ENCODE results near the gene CHST6. TPM values are rescaled to one million over a fixed set of nuclear protein-coding genes. Genes with fewer than 3 reads are reported as not detected.
"Not testable (repeated sequence)": the region's sequence is repeated elsewhere in the genome, so short reads cannot be mapped to it uniquely, and the experiment has no call there.

The CHST6 gene
- total RNA-seq, 1 donor from 2014 or later, result 4.4 TPM

DNA sequence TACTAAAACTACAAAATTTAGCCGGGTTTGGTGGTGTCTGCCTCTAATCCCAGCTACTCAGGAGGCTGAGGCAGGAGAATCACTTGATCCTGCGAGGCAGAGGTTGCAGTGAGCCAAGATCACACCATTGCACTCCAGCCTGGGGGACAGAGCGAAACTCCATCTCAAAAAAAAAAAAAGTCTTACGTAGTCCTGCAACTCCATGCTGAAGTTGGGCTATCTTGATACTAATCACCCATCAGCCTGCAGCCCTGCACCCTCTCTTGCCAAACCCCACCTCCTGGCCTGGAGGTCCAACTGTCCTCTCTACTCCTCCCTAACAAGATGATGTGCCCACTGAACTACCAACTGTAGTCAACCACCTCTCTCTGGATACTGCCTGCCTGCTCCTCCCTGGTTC is 35.5 kb downstream of the CHST6 start:
- TF ChIP-seq, protein P1, sequence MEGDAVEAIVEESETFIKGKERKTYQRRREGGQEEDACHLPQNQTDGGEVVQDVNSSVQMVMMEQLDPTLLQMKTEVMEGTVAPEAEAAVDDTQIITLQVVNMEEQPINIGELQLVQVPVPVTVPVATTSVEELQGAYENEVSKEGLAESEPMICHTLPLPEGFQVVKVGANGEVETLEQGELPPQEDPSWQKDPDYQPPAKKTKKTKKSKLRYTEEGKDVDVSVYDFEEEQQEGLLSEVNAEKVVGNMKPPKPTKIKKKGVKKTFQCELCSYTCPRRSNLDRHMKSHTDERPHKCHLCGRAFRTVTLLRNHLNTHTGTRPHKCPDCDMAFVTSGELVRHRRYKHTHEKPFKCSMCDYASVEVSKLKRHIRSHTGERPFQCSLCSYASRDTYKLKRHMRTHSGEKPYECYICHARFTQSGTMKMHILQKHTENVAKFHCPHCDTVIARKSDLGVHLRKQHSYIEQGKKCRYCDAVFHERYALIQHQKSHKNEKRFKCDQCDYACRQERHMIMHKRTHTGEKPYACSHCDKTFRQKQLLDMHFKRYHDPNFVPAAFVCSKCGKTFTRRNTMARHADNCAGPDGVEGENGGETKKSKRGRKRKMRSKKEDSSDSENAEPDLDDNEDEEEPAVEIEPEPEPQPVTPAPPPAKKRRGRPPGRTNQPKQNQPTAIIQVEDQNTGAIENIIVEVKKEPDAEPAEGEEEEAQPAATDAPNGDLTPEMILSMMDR (IDR thresholded peaks at IDR 0.05), result no peak

DNA sequence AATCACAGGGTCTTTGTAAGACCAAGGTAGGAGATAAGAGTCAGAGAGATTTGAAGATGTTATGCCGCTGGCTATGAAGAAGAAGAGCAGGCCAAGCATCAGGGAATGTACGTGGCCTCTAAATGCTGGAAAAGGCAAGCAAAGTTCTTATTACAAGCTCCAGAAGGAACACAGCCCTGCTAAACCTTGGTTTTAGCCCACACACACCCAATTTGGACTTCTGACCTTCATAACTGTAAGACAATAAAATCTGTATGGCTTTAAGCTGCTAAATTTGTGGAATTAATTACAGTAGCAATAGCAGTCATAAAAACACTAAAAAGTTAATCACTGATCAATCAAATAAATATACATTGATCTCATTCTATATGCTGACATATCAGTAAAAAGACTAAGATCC is 36.8 kb downstream of the CHST6 start:
- Histone ChIP-seq H3K4me3 (no peak overlapping the region), H3K9me3 (no peaks in the 10 kb centered on the region), H3K27me3 (no peaks in the 10 kb centered on the region), H3K36me3 (no peaks in the 10 kb centered on the region), H3K27ac (no peak overlapping the region), H3K4me1 (peaks cover 0 to 7% of the 10 kb centered on the region in 2 donors)
- DNase-seq (ENCODE audit: low spot score in 2 of 2), result no peak
- TF ChIP-seq, protein P1 (IDR thresholded peaks at IDR 0.05), result no peak
- intact Hi-C loops (cut with DNase I), result no loop called here

More for the DNA sequence above, 35.5 kb downstream of the CHST6 start:
- Histone ChIP-seq H3K4me3 (no peak overlapping the region), H3K36me3 (no peaks in the 10 kb centered on the region), H3K4me1 (peaks cover 0 to 7% of the 10 kb centered on the region in 2 donors), H3K27me3 (no peaks in the 10 kb centered on the region), H3K27ac (no peak overlapping the region), H3K9me3 (no peaks in the 10 kb centered on the region)
- no peak for DNase-seq (ENCODE audit: low spot score in 2 of 2)
- intact Hi-C loops (cut with DNase I), result loop anchor here (5.0 kb wide), 1 partner anchor 98 kb away; the partner anchor contains the start of gene TMEM231

DNA sequence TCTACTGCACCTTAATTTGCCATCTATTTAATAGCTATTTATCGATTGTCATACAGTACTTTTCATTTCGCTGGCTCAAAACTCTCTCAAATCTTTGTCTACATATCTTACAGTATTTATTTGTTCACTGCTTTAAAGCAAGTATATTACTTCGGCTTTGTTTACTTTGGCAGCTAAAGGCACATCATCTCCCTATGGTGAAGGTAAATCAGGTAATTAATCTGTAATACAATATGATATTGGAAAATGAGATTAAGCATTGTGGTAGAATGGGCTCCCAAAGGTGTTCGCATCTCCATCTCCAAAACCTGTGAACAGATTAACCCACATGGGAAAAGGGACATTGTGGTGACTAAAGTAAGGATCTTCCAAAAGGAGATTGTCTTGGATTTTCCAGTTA is 37.2 kb downstream of the CHST6 start:
- Histone ChIP-seq H3K36me3 (no peaks in the 10 kb centered on the region), H3K4me1 (peaks cover 0 to 7% of the 10 kb centered on the region in 2 donors), H3K27me3 (no peaks in the 10 kb centered on the region), H3K9me3 (no peaks in the 10 kb centered on the region), H3K4me3 (no peak overlapping the region), H3K27ac (no peak overlapping the region)
- TF ChIP-seq, protein P1 (IDR thresholded peaks at IDR 0.05), result no peak
- intact Hi-C loops (cut with DNase I), result no loop called here
- DNase-seq (ENCODE audit: low spot score in 2 of 2), result no peak

DNA sequence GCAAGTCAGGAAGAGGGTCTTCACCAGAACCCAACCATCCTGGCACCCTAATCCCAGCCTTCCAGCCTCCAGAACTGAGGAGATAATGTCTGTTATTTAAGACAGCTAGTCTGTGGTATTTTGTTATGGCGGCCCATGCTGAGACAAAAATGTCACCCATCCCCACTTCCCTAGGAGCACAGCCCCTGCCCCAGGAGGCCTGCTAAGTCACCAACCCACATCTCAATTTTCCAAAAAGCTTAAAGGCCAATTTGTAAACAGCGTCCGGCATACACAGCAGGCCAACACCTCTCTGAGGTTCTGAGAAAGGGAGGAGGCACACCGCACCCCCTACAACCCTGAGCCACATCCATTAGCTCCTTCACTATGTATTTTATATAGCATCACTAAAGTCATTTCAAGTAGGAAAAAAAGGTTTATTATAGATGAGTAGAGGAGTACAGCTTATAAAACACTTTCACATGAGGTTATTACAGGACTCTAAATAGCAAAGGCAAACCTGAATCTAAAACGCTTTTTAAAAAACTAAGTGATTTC is 37.7 kb downstream of the CHST6 start:
- no peak for DNase-seq (ENCODE audit: low spot score in 2 of 2)
- TF ChIP-seq, protein P1 (IDR thresholded peaks at IDR 0.05), result no peak
- Histone ChIP-seq H3K9me3 (no peaks in the 10 kb centered on the region), H3K27ac (no peak overlapping the region), H3K4me1 (peaks cover 0 to 7% of the 10 kb centered on the region in 2 donors), H3K36me3 (no peaks in the 10 kb centered on the region), H3K4me3 (no peak overlapping the region), H3K27me3 (no peaks in the 10 kb centered on the region)
- intact Hi-C loops (cut with DNase I), result no loop called here

DNA sequence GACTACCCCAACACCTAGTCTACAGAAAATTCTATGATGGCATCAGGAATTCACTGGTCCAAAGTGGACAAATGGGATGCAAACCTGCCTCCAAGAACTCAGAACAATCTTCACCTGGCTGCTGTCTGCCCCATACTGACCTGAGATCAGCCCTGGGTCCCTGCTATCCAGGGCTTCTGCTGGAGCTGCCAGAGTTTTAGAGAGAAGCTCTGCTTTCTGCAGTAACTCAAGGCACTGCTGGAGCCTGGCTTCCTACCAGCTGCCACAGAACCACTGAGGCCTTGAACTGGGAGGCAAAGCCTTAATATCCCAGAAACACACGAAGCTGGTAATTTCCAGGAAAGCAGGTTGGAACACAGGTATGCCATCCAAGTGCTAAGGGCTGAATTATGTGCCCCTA is 38.3 kb downstream of the CHST6 start:
- no peak for DNase-seq (ENCODE audit: low spot score in 2 of 2)
- intact Hi-C loops (cut with DNase I), result no loop called here
- TF ChIP-seq, protein P1 (IDR thresholded peaks at IDR 0.05), result no peak
- Histone ChIP-seq H3K27ac (no peak overlapping the region), H3K4me1 (peaks cover 0 to 3% of the 10 kb centered on the region in 2 donors), H3K36me3 (no peaks in the 10 kb centered on the region), H3K9me3 (no peaks in the 10 kb centered on the region), H3K27me3 (no peaks in the 10 kb centered on the region), H3K4me3 (no peak overlapping the region)

DNA sequence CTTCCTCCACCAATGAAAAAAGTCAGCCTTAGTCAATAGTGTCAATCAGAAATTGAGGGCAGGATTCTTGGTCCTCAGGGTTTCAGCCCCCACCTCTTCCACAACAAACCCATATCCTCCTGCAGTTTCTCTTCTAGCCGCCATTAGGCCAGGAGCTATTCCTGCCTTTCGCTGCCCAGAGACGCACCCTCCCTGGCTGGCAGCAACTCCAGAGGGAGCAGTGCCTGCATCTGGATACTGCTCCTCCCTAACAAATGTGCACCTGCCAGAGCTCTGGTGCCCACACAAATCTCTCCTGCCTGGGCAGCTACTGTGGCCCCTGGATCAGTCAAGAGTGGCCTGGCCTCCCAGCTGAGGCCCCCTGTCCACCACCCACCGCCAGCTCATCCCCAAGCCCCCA is 38.8 kb downstream of the CHST6 start:
- intact Hi-C loops (cut with DNase I); H3K27me3 ChIP-seq: not testable (repeated sequence)

More for the DNA sequence above, 38.8 kb downstream of the CHST6 start:
- not testable (repeated sequence) for H3K4me1 ChIP-seq; H3K36me3 ChIP-seq; H3K4me3 ChIP-seq; H3K27ac ChIP-seq; DNase-seq (ENCODE audit: low spot score in 2 of 2); H3K9me3 ChIP-seq

Measured in ascending aorta (tissue), 2 donors.